Fibroblast of the conjunctiva (primary cell): Measurements from ENCODE around the gene PREX1.

ENCODE experiments used
- DNase-seq: peaks from one replicate; pipeline ENCODE4 v3.0.0-alpha.2; 2010; ENCODE audit warnings: low read depth

PREX1 gene

DNA sequence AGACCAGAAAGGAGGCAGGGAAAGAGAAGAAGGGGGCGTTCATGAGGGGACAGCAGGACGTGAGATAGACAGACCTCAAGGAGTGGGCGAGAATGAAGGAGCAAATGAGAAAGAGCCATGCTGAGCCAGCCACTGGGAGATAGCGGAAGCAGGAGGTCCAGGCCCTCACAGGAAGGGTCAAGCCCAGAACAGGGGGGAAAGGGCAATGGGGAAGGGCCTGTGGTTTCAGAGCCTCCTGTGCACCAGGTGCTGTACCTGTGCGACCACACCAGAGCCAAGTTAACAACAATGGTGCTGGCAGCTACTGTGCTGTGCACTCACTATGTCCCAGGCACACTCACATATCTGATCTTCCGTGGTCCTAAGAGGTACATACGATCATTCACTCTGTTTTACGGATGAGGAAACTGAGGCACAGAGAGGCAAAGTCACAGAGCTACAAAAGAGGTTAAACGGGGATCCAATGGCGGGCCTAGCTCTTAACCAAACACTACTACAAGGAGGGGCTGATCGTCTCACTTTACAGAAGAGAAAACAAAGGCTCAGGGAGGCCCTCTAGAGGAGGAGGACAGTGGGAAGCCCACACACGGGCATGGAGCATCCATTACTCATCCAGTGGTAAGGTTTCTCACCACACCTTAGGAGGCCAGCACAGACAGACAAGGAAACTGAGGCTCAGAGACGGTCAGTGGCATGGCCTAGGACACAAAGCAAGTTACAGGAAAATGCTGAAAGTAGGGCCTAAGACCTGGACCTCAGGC lies 129.1 kb downstream of the PREX1 start:
- DNase-seq, result no peak

DNA sequence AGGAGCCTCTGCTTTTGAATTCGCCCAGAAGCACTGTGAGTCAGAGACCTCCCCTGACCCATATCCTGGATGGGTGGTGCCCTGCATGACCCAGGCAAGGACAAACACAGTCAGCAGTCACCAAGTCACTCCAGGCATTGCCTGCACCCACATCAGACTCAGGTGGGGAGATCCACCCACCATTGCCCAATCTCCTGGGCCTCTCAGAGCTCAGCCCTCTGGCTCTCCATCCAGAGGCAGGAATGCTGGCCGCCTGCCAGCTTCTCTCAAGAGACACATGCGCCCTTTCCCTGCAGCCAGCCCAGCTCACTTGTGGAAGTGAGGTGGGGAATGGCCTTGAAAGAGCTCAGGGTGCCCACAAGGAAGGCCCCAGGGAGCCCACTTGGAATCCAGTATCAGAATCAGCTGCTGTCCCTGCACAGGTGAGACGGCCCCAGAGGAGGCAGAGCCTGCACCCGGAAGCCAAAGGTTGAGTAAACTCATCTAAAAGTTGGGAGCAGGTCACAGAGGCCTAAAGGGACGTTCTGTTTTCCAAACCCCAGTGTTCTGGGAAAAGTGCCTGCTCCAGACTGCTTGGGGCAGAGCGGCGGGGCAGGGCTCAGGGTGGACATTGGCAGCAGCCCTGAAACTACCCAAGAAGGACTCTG lies 129.8 kb downstream of the PREX1 start:
- DNase-seq, result peak; percentile 48

DNA sequence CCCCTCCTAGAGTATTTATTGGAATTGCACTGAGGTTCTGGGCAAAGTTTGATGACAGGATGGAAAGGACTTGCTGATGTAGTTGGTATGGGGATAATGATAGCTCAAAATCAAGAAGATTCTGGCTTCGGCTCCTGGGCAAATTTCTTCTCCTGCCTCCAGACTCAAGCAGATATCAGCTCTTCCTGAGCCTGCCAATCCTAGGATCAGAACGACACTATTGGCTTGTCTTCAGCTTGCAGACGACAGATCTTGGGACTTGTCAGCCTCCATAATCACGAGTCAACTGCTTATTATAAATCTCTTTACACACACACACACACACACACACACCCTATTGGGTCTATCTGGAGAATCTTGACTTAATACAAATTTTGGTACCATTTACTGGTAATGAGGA lies 131.1 kb downstream of the PREX1 start:
- no peak for DNase-seq

DNA sequence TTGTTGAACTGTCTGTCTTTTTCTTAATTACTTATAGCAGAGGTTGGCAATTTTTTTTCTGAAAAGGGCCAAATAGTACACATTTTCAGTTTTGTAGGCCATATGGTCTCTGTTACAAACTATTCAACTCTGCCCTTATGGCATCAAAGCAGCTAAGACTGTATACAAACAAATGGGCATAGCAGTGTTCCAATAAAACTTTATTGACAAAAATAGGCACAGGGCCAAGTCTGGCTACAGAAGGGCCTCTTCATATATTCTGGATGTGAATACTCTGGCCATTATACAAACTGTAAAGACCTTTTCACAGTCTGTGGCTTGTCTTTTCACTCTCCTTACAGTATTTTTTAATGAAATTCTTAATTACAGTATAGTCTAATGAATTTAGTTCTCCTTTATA lies 132.1 kb downstream of the PREX1 start:
- DNase-seq, result no peak

DNA sequence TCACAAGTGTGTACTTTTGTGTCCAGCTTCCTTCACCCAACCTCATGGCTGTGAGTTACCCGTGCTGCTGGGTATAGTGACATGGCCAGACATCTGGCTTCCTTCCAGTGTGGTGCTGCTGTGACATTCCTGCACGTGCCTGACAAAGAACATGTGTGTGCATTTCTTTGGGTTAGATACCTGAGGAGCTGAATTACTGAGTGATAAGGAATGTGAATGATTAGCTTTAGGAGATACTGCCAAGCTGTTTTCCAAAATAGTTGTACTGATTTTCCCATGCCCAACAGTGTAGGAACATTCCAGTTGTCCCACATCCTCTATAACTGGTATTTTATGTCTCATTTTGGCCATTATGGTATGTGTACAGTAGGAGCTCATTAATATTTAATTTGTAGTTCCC lies 132.5 kb downstream of the PREX1 start:
- DNase-seq, result no peak

DNA sequence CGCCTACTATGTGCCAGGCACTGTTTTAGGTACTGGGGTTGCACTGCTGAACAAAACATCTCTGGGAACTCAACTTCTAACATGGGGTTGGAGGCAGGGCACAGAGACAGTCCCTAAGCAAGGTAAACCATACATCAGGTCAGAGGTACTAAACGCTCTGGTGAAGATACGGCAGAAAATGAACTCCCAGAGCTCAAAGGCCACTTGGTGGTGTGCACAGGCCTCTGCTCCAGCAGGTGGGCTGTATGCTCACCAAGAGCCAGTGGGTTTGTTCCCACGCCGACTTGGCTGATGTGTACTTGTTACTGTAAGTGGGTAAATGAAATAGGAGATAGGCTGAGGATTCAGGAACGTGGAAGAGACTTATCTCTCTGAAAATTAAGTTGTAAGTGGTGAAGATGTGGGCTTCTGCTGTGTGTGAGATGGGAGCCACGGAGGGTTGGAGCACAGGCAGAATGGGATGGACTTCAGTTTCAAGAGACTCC lies 133.4 kb downstream of the PREX1 start:
- no peak for DNase-seq

DNA sequence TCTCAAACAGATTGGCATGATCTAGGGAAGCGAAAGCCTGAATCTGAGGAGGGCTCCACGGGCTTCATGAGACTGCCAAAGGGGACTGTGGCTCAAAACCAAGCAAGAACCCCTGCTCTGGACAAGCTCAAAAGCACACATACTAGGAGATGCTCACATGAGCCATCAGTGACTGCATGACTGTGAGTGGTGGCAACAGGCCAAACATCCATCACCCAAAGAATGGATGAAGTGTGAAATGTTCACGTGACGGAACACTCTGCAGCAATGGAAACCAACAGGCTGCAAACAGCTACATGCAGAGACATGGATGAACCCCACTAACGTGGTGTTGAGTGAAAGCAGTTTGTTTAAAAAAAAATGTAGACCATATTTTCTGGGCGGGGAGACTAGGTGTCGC lies 136.3 kb downstream of the PREX1 start:
- no peak for DNase-seq

DNA sequence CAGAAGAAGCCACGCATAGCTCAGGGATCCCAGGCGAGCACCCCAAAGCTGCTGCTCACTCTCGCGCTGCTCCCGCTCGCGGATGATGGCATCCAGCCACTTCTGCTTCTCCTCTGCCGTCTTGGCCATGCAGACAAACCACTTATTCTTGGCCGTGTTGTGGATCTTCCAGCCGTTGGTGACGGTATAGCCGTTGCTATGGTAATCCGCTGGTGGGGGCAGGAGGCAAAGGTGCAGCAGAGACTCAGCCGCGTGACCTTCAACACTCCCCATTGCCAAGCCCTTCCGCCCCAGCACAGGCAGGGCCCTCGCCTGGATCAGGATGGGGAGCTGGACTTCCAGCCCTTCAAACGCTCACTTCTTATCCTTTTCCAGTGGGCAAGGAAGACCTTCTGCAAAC lies 136.9 kb downstream of the PREX1 start:
- no peak for DNase-seq

DNA sequence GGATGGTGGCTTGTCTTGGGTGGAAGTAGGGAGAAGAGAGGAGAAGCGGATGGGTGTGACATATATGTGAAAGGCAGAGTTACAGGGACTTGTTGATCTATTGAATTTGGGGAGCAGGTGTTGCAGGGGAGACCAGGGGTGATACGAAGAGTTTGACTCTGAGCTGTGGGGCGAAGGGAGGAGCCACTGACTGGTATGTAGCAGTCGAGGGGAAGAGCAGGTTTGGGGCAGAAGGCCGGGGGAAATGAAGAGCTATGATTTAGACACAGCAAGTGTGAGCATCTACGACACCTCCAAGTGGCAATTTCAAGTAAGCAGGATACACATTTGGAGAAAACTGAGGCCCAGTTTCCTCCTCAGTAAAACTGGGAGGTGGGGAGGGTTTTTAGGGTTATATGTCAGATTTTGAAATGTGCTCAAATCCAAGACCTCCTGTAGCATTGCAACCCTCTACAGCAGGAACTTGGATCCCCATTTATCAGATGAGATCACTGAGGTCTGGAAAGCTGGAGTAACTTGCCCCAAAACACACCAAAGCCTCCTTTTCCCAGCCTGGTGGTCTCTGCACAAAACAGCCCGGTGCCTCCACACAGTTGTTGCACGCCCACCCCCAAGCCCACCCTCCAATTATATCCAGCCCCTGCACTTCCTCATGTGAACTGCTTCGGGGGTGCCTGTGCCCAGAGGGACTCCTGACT lies 137.8 kb downstream of the PREX1 start:
- no peak for DNase-seq

DNA sequence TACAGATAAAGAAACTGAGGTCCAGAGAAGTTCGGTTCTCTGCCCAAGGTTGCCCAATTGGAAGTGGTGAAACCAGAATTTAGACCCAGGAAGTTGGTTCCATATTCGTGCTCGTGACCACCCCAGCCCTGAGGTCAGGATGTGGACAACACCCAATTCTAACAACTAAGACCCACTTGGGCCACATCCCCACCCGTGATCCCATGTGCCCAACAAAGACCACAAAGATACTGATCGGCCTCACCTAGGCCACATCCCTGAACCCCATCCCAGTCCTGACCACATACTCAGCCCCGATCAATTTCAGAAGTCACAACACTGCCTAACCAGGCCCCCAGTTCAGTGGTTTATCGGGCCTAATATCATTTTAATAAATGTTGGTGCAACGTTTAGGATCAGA lies 138.4 kb downstream of the PREX1 start:
- no peak for DNase-seq

DNA sequence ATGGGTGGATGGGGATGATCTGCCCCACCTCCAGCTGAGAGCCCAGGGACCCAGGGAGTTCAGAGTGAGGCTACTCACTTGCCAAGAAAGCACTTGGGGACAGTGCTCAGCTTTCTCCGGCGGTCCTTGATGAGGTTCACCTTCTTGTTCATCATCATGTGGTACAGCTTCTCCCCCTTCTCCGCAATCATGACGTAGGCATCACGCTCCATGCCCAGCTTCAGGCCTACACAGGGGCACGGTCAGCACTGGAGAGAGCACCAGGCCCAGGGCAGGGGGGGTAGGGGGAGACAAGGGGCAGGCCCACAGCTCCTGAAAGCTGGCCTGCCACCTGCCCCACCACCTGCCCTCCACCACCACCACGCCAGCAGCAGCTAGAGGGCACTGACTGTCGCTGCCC lies 139.2 kb downstream of the PREX1 start:
- no peak for DNase-seq

DNA sequence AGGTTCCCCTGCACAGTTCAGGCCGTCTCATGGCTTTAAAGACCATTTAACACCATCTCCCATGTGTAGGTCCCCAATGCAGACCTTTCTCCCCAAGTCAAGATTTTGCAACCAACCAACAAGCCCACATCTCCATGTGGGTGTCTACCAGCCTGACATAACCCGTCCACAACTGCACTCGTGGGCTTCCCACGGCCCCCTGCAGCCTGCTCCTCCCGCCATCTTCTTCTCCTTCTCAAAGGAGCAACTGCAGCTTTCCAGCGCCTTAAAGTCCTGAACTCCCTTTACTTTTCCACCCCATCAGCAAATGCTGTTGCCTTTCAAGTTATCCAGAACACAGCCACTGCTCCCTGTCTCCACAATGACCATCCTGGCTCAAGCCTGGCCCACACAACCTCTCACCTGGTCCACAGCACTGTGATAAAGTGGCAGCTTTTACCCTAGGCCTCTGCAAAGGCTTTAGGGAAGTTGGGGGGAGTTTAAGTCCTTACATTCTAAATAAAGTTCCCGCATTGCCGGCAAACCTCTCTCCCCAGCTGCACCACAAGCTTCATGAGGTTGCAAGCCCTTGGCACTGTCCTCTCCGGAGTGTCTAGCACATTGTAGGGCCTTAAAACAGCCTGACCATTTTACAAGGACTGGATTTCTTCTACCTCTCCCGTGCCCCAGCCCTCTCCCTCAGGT lies 140.5 kb downstream of the PREX1 start:
- no peak for DNase-seq

DNA sequence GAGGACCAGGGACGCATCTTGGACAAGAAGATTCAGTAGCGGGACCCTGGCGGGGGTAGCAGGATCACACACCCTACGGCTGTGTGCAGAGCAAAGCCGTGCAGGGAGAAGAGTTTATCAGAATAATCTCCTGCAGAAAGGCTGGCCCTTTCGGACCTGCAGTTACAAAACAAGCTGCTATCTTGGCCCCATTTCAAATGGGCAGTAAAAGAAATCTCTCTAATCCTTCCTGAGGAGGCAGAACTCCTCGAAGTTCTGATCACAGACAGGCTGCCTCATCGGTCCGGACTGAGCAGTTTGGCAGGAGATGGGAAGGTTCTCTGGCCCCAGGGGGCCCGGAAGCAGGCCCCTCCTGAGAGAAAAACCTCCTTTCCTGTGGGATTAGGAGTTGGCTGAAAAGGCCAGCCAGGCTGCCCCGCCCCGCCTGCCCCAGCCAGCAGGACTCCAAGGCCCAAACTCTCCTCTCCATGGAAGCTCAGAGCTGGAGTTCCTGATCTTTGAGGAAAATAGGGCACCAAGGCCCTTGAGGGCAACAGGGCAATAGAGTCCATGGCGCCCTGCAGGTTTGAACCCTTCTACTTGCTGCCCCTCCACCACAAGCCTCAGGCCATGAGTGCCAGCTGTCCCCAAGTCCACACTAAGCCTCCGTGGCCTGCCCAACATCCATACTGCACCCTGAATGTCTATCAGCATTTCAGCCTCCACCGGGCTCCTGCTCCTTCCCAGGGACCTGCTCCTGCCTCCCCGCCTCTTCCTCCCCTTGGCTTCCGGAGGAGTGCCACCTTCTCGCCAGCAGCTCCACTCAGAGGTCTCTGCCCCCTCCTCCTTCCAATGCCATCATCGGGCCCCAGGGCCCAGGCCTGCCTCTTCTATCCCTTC lies 141.3 kb downstream of the PREX1 start:
- peak; percentile 67 for DNase-seq

DNA sequence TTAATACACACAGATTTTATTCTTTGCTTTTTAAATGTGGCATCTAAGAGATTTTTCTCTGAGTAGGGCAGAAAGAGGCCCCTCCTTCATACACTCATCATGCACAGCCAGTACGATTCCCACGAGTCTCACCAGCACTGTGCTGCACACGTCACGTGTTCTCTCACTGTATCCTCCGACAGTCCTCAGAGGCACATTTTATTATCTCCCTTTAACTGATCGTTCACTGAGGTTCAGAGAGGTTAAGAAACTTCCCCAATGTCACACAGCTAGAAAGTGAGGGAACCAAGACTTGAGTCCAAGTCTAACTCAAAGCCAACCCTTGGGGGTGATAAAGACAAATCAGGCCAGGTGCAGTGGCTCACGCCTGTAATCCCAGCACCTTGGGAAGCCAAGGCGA lies 142.5 kb downstream of the PREX1 start:
- DNase-seq, result no peak

DNA sequence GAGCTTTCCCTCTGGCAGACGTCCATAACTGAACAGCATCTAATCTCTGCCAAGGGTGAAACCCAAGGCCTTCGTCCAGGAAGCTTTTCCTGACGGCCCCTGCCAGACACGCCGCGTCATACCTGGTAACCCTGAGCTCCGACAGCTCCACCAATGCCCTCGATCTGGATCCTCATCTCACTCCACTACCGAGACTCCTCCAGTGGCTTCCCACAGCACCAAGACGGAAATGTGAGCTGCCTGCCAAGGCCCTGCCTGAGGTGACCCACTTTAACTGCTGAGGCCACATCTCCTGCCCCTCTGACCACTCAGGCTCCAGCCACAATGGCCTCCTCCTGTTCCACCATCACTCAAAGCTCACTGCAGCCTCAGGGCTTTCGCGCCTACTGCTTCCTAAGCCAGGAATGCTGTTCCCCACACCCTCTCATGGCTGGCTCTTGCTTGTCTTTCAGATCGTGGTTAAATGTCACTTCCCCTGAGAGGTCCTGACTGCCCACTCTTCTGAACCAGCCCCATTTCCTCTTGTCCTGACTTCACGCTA lies 143.2 kb downstream of the PREX1 start:
- DNase-seq, result no peak

DNA sequence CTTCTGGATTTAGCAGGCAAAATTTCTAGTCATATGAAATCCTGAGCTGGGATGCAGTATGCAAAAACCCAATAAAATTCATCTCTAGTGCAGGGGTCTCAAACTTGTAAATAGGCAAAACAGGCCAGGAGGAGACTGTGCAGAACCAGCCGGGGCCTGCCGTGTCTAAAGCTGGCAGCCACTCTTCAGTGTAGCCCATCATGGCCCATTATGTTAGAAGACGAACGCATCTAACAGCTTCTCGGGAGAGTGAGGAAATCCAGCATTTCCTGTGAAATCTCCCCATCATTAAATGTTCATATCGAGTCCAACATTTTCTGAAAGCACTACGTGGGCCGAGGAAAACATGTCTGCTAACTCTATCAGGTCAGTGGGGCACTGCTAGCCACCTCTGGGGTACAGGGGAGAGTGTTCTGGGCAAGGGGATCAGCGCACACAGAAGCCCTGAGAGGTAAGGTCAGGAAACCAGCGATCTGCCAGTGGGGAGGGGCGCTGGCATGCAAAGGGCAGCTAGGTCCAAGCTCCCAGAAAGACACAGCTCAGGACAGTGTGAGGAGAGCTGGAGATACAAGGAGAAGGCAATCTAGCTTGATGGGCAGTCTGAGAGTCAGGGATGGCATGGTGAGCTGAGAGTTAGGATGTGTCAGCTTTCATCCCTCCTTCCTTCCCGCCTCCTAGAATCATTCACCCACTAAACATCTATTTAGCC lies 144.2 kb downstream of the PREX1 start:
- DNase-seq, result no peak

DNA sequence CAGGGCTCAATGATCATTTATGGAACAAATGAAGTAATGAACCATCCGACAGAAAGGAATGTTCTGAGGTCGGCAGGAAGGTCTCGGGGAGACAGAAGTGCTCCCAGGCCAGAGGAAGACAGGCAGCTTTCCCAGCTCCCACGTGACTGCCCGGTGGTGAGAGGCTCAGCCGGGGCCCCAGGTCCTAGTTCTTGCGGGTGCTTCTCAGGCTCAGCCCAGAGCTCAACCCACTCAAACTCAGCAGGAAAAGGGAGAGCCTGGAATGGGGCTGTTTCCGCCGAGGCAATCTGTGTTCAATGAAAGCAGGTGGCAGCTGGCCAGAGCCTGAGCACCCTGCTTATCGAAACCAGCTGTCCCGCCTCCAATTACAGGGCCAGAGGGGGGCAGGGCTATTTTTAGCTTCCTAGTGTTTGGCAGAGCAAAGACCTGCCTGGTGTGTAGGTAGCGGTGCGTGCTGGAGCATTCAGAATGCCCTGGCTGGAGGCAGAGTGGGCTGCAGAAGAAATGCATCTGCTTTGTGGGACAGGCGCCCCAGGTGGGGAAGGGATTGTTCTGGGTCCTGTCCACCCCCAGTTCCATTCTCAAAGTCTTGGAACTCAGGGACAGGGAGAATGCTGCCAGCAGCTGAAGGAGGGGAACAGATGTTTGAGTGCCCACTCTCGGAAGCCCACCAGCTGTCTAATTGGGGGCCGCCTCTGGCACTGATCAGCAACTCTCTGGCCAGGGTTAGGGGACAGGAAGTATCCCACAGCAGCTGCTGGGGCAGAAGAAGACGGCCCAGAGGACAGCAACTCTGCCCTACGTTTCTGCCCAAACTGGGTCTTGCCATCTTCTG lies 145.1 kb downstream of the PREX1 start:
- peak; percentile 96 for DNase-seq

DNA sequence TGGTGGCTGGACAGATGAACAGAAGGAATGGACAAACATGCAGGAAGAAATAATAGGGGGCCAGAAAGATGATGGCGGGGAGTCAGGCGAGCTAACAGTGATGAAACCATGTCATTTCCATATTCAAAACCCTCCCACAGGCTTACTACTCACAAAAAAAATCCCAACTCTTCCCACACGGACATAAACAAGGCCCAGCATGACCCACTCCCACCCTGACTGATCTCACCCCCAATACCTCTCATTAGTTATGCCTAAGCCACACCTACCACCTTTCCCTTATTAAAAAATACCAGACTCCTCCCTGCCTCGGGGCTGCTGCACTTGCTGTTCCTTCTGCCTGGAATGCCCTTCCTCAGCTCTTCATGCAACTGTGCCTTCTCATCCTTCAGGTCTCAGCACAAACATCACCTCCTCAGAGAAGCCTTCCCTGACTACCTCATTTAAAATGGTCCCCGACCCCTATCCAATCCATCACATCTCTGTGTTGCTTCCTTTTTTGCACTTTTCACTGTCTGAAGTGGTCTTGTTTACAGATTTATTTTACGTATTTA lies 145.8 kb downstream of the PREX1 start:
- no peak for DNase-seq

DNA sequence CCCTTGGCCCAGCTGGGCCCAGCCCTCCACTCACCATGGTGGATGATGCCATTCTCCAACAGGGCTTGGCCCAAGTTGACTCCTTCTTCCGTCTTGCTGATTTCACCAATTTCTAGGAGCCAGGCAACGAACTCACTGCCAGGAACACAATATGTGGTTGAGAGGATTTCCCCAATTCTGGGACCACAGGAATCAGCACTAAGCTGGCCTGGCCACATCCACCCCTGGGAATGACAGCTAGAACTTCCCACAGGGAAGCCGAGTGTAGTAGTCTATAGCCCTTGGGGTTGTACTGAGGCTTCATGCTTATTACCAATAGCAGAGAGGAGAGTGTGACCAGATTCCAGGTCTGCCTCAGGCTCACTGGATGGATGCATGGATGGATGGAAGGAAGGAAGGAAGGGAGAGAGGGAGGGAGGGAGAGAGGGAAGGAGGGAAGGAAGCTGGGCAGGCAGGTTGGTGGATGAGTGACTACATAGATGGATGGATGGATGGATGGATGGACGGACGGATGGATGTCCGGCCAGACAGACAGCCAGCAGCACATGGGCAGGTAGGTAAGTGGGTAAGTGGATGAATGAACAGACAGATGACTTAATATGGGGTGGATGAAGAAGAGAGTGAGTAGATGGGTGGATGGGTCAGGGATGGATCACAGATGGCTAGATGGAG lies 146.5 kb downstream of the PREX1 start:
- DNase-seq, result no peak
